HCT116 (cell line): Measurements from ENCODE around the gene SLC8A1. TPM values are rescaled to one million over a fixed set of nuclear protein-coding genes. Genes with fewer than 3 reads are reported as not detected.

Source experiments
- ATAC-seq: fragments of 200-7000 bp; cut with Tn5 transposase; 2 replicates; pipeline ENCODE4 v1.9.1; 2020; ENCODE audit warnings: mild to moderate bottlenecking, moderate library complexity
- BruUV-seq: library from RNA; stranded (reverse); fragments of 400-500 nt; replicated peaks from 2 replicates; lab custom pipeline; 2021; lab: Mats Ljungman, UMichigan
- CTCF ChIA-PET: fragments of 300-600 bp; sonication (Branson Sonifier 250); formaldehyde crosslinking; loops from one replicate; lab custom pipeline; 2021; ENCODE audit warnings: antibody characterized with exemption; lab: Charles Lee
- POLR2A ChIA-PET: fragments of 300-600, 350-600 bp; sonication (Branson Sonifier 250); formaldehyde crosslinking; loops from one replicate; lab custom pipeline; 2021; ENCODE audit warnings: antibody characterized with exemption; lab: Charles Lee
- RAD21 ChIA-PET, 2 experiments: fragments of 300-600 bp; sonication (Branson Sonifier 250); formaldehyde crosslinking; loops; one replicate each; lab custom pipeline; 2023; ENCODE audit warnings: low total read pairs in 2 of 2; ENCODE audit not compliant: uncharacterized antibody in 2 of 2, unreplicated experiment in 2 of 2, low non-redundant PET in 1 of 2; lab: Charles Lee
- DNase-seq: peaks from one replicate; pipeline ENCODE4 v3.0.0-alpha.2; 2010; ENCODE audit warnings: low read depth, low spot score
- H2AFZ ChIP-seq: fragments of 200-600 bp; shearing (Covaris generic), sonication (generic); 2 replicates; pipeline ENCODE4 v1.6.1; 2017; ENCODE audit warnings: low read depth, mixed run types, mixed read lengths, antibody characterized with exemption, low read length; ENCODE audit not compliant: poor library complexity, severe bottlenecking
- H3K27ac ChIP-seq: 2 replicates; pipeline ENCODE4 v1.5.1; 2012; ENCODE audit warnings: low read depth, low read length
- H3K27me3 ChIP-seq: fragments of 200-600 bp; sonication (generic); 2 replicates; pipeline ENCODE4 v1.6.1; 2016; ENCODE audit warnings: mixed run types, low read length, mixed read lengths; ENCODE audit not compliant: insufficient read depth
- H3K36me3 ChIP-seq, 2 experiments: fragments of 200-500 bp in 1 of 2; fragments of 200-600 bp in 1 of 2; sonication (Bioruptor generic) in 1 of 2; sonication (generic) in 1 of 2; 2 replicates each; pipeline versions ENCODE4 v1.5.1 to v1.6.1; 2014 to 2016; ENCODE audit warnings: low read length in 2 of 2, inconsistent platforms in 1 of 2, mixed read lengths in 1 of 2, mixed run types in 1 of 2; ENCODE audit not compliant: insufficient read depth in 2 of 2, control insufficient read depth in 1 of 2
- H3K4me1 ChIP-seq, 2 experiments: fragments of 200-600 bp in 1 of 2; sonication (generic) in 1 of 2; 2 replicates each; pipeline versions ENCODE4 v1.5.1 to v1.6.1; 2012 to 2017; ENCODE audit warnings: low read length in 2 of 2, inconsistent platforms in 1 of 2, mild to moderate bottlenecking in 1 of 2, mixed read lengths in 1 of 2, mixed run types in 1 of 2, moderate library complexity in 1 of 2; ENCODE audit not compliant: insufficient read depth in 2 of 2, control insufficient read depth in 1 of 2
- H3K4me2 ChIP-seq: fragments of 200-600 bp; sonication (generic); 2 replicates; pipeline ENCODE4 v1.6.1; 2017; ENCODE audit warnings: mixed run types, low read length, mixed read lengths
- H3K4me3 ChIP-seq, 2 experiments: fragments of 200-600 bp in 1 of 2; sonication (generic) in 1 of 2; replicated peaks in 1 of 2; 2 replicates each; pipeline ENCODE4 v1.5.1; 2011 to 2016; ENCODE audit warnings: low read length in 2 of 2, control low read depth in 1 of 2, low read depth in 1 of 2, mild to moderate bottlenecking in 1 of 2, mixed read lengths in 1 of 2, mixed run types in 1 of 2
- H3K79me2 ChIP-seq: fragments of 200-600 bp; sonication (generic); 2 replicates; pipeline ENCODE4 v1.6.1; 2017; ENCODE audit warnings: mild to moderate bottlenecking, mixed run types, low read length, moderate library complexity, mixed read lengths; ENCODE audit not compliant: insufficient read depth
- H3K9ac ChIP-seq: fragments of 200-600 bp; sonication (generic); 2 replicates; pipeline ENCODE4 v1.6.1; 2016; ENCODE audit warnings: low read length, mixed read lengths
- H3K9me2 ChIP-seq: fragments of 200-600 bp; sonication (generic), shearing (Covaris generic); 2 replicates; pipeline ENCODE4 v1.6.1; 2017; ENCODE audit warnings: mixed run types, mild to moderate bottlenecking, moderate library complexity; ENCODE audit not compliant: insufficient read depth
- H3K9me3 ChIP-seq, 2 experiments: fragments of 200-500 bp in 1 of 2; fragments of 200-600 bp in 1 of 2; sonication (Bioruptor generic) in 1 of 2; sonication (generic) in 1 of 2; 2 replicates each; pipeline ENCODE4 v1.6.1; 2014 to 2017; ENCODE audit warnings: low read length in 2 of 2, mixed read lengths in 2 of 2, inconsistent platforms in 1 of 2, low read depth in 1 of 2, mild to moderate bottlenecking in 1 of 2, mixed run types in 1 of 2, moderate library complexity in 1 of 2; ENCODE audit not compliant: control insufficient read depth in 1 of 2, insufficient read depth in 1 of 2
- H4K20me1 ChIP-seq: fragments of 200-600 bp; sonication (generic), shearing (Covaris generic); 2 replicates; pipeline ENCODE4 v1.6.1; 2017; ENCODE audit warnings: mixed run types, mild to moderate bottlenecking, moderate library complexity; ENCODE audit not compliant: insufficient read depth
- CBX3 ChIP-seq: IDR thresholded peaks from 2 replicates; pipeline ENCODE4 v1.6.1; 2012; ENCODE audit warnings: low read depth
- CEBPB ChIP-seq: IDR thresholded peaks from 2 replicates; pipeline ENCODE4 v1.6.1; 2012; ENCODE audit warnings: low read depth
- CTCF ChIP-seq, 3 experiments: fragments of 200-600 bp in 1 of 3; sonication (generic) in 1 of 3; IDR thresholded peaks in 2 of 3; conservative IDR thresholded peaks in 1 of 3; 2 replicates each; pipeline ENCODE4 v1.5.1; 2012 to 2017; ENCODE audit warnings: low read depth in 2 of 3, low read length in 2 of 3, antibody characterized with exemption in 1 of 3, borderline replicate concordance in 1 of 3, control low read depth in 1 of 3, mild to moderate bottlenecking in 1 of 3, mixed read lengths in 1 of 3, mixed run types in 1 of 3, moderate library complexity in 1 of 3; ENCODE audit not compliant: insufficient read depth in 1 of 3
- EGR1 ChIP-seq: IDR thresholded peaks from 2 replicates; pipeline ENCODE4 v1.6.1; 2012; ENCODE audit warnings: low read depth
- ELF1 ChIP-seq: IDR thresholded peaks from 2 replicates; pipeline ENCODE4 v1.6.1; 2012; ENCODE audit warnings: low read depth, borderline replicate concordance
- FOSL1 ChIP-seq: IDR thresholded peaks from 2 replicates; pipeline ENCODE4 v1.6.1; 2012; ENCODE audit warnings: low read depth
- POLR2A ChIP-seq: IDR thresholded peaks from 2 replicates; pipeline ENCODE4 v1.7.0; 2011; ENCODE audit warnings: borderline replicate concordance; ENCODE audit not compliant: insufficient read depth, insufficient read length; ENCODE audit errors: extremely low read depth
- POLR2AphosphoS5 ChIP-seq: IDR thresholded peaks from 2 replicates; pipeline ENCODE4 v1.6.1; 2011; ENCODE audit warnings: mild to moderate bottlenecking, low read depth, low read length, moderate library complexity
- RAD21 ChIP-seq: IDR thresholded peaks from 2 replicates; pipeline ENCODE4 v1.6.1; 2012; ENCODE audit warnings: low read depth, mild to moderate bottlenecking
- TCF7L2 ChIP-seq: IDR thresholded peaks from 2 replicates; pipeline ENCODE4 v1.7.0; 2011; ENCODE audit warnings: borderline replicate concordance, inconsistent platforms; ENCODE audit not compliant: insufficient read depth, insufficient read length; ENCODE audit errors: extremely low read depth
- YY1 ChIP-seq: IDR thresholded peaks from 2 replicates; pipeline ENCODE4 v1.6.1; 2011; ENCODE audit warnings: low read length, low read depth, moderate library complexity, mild to moderate bottlenecking; ENCODE audit not compliant: insufficient replicate concordance; ENCODE audit errors: extremely low read depth
- ZBTB33 ChIP-seq: IDR thresholded peaks from 2 replicates; pipeline ENCODE4 v1.6.1; 2011; ENCODE audit warnings: mild to moderate bottlenecking, low read length, moderate library complexity; ENCODE audit not compliant: insufficient replicate concordance; ENCODE audit errors: extremely low read depth
- ZFX ChIP-seq: fragments of 450-650 bp; IDR thresholded peaks from 2 replicates; pipeline ENCODE4 v1.6.1; 2017
- ZNF274 ChIP-seq: fragments of 200-500 bp; sonication (Bioruptor generic); IDR thresholded peaks from 2 replicates; pipeline ENCODE4 v1.6.1; 2014; ENCODE audit warnings: mild to moderate bottlenecking, low read depth, low read length, inconsistent platforms
- intact Hi-C: fragments of 100-400 bp; cut with micrococcal nuclease; formaldehyde crosslinking; loops from 2 replicates; pipeline ENCODE4 v1.10.0; 2022
- total RNA-seq: library from RNA; stranded (reverse); gene quantifications from one replicate; pipeline ENCODE4 v1.2.1, GENCODE V29; 2021; ENCODE audit not compliant: unreplicated experiment
- TF ChIP-seq, protein P1 (sequence below): IDR thresholded peaks from 2 replicates; pipeline ENCODE4 v1.6.1; 2012

The SLC8A1 gene
- total RNA-seq, 1 experiment from 2014 or later: 0.07 TPM

GRCh38 chr2:40448476-40449079 lies 3.3 kb downstream of the SLC8A1 start:
- POLR2A ChIA-PET: no interaction called here
- Histone ChIP-seq H3K79me2 (no peaks in the 10 kb centered on the region), H3K4me3 (no peak overlapping the region), H3K9me3 (no peaks in the 10 kb centered on the region), H3K4me2 (no peak overlapping the region), H3K9me2 (no peaks in the 10 kb centered on the region), H3K9ac (no peak overlapping the region), H3K4me1 (no peaks in the 10 kb centered on the region), H2AFZ (no peak overlapping the region), H3K27me3 (no peaks in the 10 kb centered on the region), H3K36me3 (no peaks in the 10 kb centered on the region), H3K27ac (no peak overlapping the region), H4K20me1 (no peaks in the 10 kb centered on the region)
- CTCF ChIA-PET: interaction anchor here (0.7 to 1.2 kb wide), 6 partner anchors 10 to 1016 kb away, joined by 3 to 4 read pairs (median 3); no protein-coding TSS in a partner anchor
- no TSS peak for BruUV-seq
- TF ChIP-seq RAD21 (peak; percentile 37; the same call in 1 of the 2 replicates), FOSL1 (no peak), CTCF (IDR thresholded peaks at IDR 0.05 in 2 of 3, conservative IDR thresholded peaks at IDR 0.05 in 1 of 3; ENCODE audit: borderline replicate concordance in 1 of 3, insufficient read depth in 1 of 3, low read depth in 2 of 3, low read length in 2 of 3) (peak; percentile 23 to 66 (median 54); a peak in 4 of 6 replicates), POLR2A (no peak)
- RAD21 ChIA-PET: no interaction called here
- intact Hi-C loops: loop anchor here (1.0 kb wide), 1 partner anchor 106 kb away; no protein-coding TSS in a partner anchor
- ATAC-seq: peak; percentile 81
- DNase-seq: peak; percentile 10

GRCh38 chr2:40445467-40445866 lies 6.4 kb downstream of the SLC8A1 start:
- no TSS peak for BruUV-seq
- TF ChIP-seq EGR1: no peak
- no peak for TF ChIP-seq ZBTB33
- no peak for TF ChIP-seq CEBPB
- no peak for TF ChIP-seq ELF1
- no peak for TF ChIP-seq ZFX
- no peak for TF ChIP-seq TCF7L2
- TF ChIP-seq POLR2AphosphoS5: no peak
- TF ChIP-seq, protein P1, sequence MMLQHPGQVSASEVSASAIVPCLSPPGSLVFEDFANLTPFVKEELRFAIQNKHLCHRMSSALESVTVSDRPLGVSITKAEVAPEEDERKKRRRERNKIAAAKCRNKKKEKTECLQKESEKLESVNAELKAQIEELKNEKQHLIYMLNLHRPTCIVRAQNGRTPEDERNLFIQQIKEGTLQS: no peak
- TF ChIP-seq YY1: no peak
- TF ChIP-seq CBX3: no peak
- TF ChIP-seq ZNF274: no peak
- no peaks in the 10 kb centered on the region for H3K4me1 ChIP-seq
- RAD21 ChIA-PET: no interaction called here
- H3K4me2 ChIP-seq: no peak overlapping the region
- DNase-seq: no peak
- H3K9me2 ChIP-seq: no peaks in the 10 kb centered on the region
- no peak overlapping the region for H3K27ac ChIP-seq
- CTCF ChIA-PET: no interaction called here
- H3K9me3 ChIP-seq: no peaks in the 10 kb centered on the region
- H4K20me1 ChIP-seq: no peaks in the 10 kb centered on the region
- POLR2A ChIA-PET: no interaction called here
- ATAC-seq: no peak
- H2AFZ ChIP-seq: no peak overlapping the region
- no peaks in the 10 kb centered on the region for H3K27me3 ChIP-seq
- no peaks in the 10 kb centered on the region for H3K36me3 ChIP-seq
- H3K9ac ChIP-seq: no peak overlapping the region
- intact Hi-C loops: no loop called here
- H3K79me2 ChIP-seq: no peaks in the 10 kb centered on the region
- H3K4me3 ChIP-seq: no peak overlapping the region
